Sigmoid colon (tissue), 4 donors: ENCODE results near the gene CLCN4.

Experiments used
- EP300 ChIP-seq, 4 donors: sonication (generic); formaldehyde crosslinking; IDR thresholded peaks; one replicate each; pipeline ENCODE4 v1.6.1; 2017; ENCODE audit warnings: antibody characterized with exemption in 4 of 4
- TF ChIP-seq, protein P1 (sequence below), 4 experiments: fragments of 450-650 bp in 3 of 4; fragments of 200-600 bp in 1 of 4; IDR thresholded peaks; one replicate each; pipeline ENCODE4 v1.5.1; 2016 to 2019; ENCODE audit warnings: antibody characterized with exemption in 4 of 4, mild to moderate bottlenecking in 3 of 4, moderate library complexity in 2 of 4

DNA sequence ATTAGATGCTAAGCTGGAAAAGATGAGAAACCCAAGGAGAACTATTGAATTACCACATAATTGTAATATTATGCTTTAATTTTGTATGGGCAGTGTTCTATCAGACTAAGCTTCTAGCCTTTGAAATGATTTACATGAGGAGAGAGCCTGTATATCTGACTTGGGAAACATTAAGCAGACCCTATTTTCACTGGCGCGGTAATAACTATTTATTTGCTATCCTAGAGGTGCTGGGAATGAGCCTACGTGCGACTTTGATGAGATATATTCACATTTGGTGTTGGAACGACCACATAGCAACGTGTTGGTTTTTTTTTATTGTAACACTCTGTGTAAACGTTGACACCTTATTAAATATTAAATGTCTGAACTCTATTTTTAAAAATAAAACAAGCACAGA lies 80.5 kb downstream of the CLCN4 start:
- TF ChIP-seq EP300 (IDR thresholded peaks at IDR 0.05), result peak in 1 of 4 donors; percentile 22
- TF ChIP-seq, protein P1, sequence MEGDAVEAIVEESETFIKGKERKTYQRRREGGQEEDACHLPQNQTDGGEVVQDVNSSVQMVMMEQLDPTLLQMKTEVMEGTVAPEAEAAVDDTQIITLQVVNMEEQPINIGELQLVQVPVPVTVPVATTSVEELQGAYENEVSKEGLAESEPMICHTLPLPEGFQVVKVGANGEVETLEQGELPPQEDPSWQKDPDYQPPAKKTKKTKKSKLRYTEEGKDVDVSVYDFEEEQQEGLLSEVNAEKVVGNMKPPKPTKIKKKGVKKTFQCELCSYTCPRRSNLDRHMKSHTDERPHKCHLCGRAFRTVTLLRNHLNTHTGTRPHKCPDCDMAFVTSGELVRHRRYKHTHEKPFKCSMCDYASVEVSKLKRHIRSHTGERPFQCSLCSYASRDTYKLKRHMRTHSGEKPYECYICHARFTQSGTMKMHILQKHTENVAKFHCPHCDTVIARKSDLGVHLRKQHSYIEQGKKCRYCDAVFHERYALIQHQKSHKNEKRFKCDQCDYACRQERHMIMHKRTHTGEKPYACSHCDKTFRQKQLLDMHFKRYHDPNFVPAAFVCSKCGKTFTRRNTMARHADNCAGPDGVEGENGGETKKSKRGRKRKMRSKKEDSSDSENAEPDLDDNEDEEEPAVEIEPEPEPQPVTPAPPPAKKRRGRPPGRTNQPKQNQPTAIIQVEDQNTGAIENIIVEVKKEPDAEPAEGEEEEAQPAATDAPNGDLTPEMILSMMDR (IDR thresholded peaks at IDR 0.05), result no peak
